Mesendoderm (in vitro differentiated cells): ENCODE data around the gene PGPEP1. TPM values are rescaled to one million over a fixed set of nuclear protein-coding genes. Genes with fewer than 3 reads are reported as not detected.

Experiments
- DNase-seq: peaks from one replicate; pipeline ENCODE4 v3.0.0; 2013
- H2AK5ac ChIP-seq: 2 replicates; pipeline ENCODE4 v1.6.1; 2013; ENCODE audit warnings: low read length, inconsistent platforms
- H2BK120ac ChIP-seq: 2 replicates; pipeline ENCODE4 v1.6.1; 2013; ENCODE audit warnings: low read depth, mild to moderate bottlenecking, low read length, moderate library complexity, mixed read lengths
- H2BK15ac ChIP-seq: replicated peaks from 2 replicates; pipeline ENCODE4 v1.6.1; 2013; ENCODE audit warnings: low read depth, mild to moderate bottlenecking, moderate library complexity
- H2BK5ac ChIP-seq: 2 replicates; pipeline ENCODE4 v1.6.1; 2013; ENCODE audit warnings: low read length, inconsistent platforms
- H3K18ac ChIP-seq: 2 replicates; pipeline ENCODE4 v1.6.1; 2013; ENCODE audit warnings: mild to moderate bottlenecking, low read length, mixed read lengths
- H3K23ac ChIP-seq: one replicate; pipeline ENCODE4 v1.6.1; 2013; ENCODE audit warnings: low read length
- H3K27ac ChIP-seq: 2 replicates; pipeline ENCODE4 v1.5.1; 2013; ENCODE audit warnings: low read depth, mild to moderate bottlenecking, inconsistent platforms, low read length, moderate library complexity
- H3K27me3 ChIP-seq: 2 replicates; pipeline ENCODE4 v1.6.1; 2013; ENCODE audit warnings: low read length, control low read depth, mild to moderate bottlenecking, inconsistent platforms; ENCODE audit not compliant: insufficient read depth, poor library complexity
- H3K36me3 ChIP-seq: 2 replicates; pipeline ENCODE4 v1.6.1; 2013; ENCODE audit warnings: low read length, inconsistent platforms; ENCODE audit not compliant: control insufficient read depth, insufficient read depth
- H3K4ac ChIP-seq: one replicate; pipeline ENCODE4 v1.6.1; 2013; ENCODE audit warnings: low read depth, mild to moderate bottlenecking, low read length, moderate library complexity
- H3K4me1 ChIP-seq: 2 replicates; pipeline ENCODE4 v1.6.1; 2013; ENCODE audit warnings: low read depth, low read length, inconsistent platforms; ENCODE audit not compliant: control insufficient read depth
- H3K4me2 ChIP-seq: 2 replicates; pipeline ENCODE4 v1.6.1; 2013; ENCODE audit warnings: low read length
- H3K4me3 ChIP-seq: 2 replicates; pipeline ENCODE4 v1.5.1; 2013; ENCODE audit warnings: mild to moderate bottlenecking, low read length
- H3K56ac ChIP-seq: one replicate; pipeline ENCODE4 v1.6.1; 2013; ENCODE audit warnings: low read length
- H3K79me1 ChIP-seq: 2 replicates; pipeline ENCODE4 v1.6.1; 2013; ENCODE audit warnings: low read length, inconsistent platforms
- H3K79me2 ChIP-seq: 2 replicates; pipeline ENCODE4 v1.6.1; 2013; ENCODE audit warnings: mild to moderate bottlenecking, low read length; ENCODE audit not compliant: control insufficient read depth, insufficient read depth
- H3K9ac ChIP-seq: 2 replicates; pipeline ENCODE4 v1.6.1; 2013; ENCODE audit warnings: low read length, inconsistent platforms
- H4K5ac ChIP-seq: one replicate; pipeline ENCODE4 v1.6.1; 2013; ENCODE audit warnings: low read length
- H4K8ac ChIP-seq: one replicate; pipeline ENCODE4 v1.6.1; 2013; ENCODE audit warnings: low read depth, mild to moderate bottlenecking, control low read depth, low read length, moderate library complexity
- WGBS: extraction: QIAGEN DNeasy Blood & Tissue Kit; methylation state at CpG from one replicate; pipeline ENCODE4 v1.1.7; 2013; ENCODE audit warnings: low lambda C conversion rate, missing lambda C conversion rate; ENCODE audit not compliant: insufficient coverage; ENCODE audit errors: extremely low coverage; 5-methylcytosine and 5-hydroxymethylcytosine counted together
- polyA plus RNA-seq, 2 experiments: library from polyadenylated mRNA; stranded (reverse); fragments of 200-250 nt; gene quantifications; one replicate each; pipeline ENCODE4 v1.2.3, GENCODE V29; 2013

Gene PGPEP1, protein sequence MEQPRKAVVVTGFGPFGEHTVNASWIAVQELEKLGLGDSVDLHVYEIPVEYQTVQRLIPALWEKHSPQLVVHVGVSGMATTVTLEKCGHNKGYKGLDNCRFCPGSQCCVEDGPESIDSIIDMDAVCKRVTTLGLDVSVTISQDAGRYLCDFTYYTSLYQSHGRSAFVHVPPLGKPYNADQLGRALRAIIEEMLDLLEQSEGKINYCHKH
- 20.5 TPM for polyA plus RNA-seq (2013, experiment 1 of 2)
- polyA plus RNA-seq (2013, experiment 2 of 2), result 23.0 TPM

DNA sequence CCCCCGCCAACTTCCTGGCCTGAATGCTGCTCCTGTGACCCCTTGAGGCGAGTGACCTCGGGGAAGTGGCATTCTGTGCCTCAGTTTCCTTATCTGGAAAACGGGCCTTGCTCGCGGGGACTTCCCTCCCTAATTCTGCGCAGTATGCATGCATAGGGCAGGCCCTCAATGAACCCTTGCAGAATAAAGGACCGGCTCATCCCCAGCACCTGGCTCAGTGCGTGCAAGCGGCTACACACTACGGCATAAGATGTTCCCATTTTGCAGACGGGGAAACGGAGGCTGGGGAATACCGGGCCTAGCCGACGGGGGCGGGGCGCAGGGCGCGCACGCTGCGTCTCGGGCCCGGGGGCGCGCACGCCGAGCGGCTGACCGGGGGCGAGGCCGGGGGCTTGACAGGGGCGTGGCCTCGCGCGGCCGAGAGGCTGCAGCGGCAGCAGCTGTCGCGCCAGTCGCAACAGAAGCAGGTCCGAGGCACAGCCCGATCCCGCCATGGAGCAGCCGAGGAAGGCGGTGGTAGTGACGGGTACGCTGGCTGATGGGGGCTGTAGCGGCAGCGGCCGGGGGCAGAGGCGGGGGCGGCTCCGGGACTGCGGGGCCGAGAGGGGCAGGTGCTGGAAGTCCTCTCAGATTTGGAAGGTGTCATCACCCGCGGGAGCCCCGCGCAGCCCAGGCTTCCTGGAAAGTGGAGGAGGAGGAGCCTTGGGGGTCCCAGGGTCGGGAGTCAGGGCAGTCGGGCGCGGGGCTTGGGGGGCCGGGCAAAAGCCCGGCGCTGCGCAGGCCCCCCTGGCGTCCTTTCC, at the start of gene PGPEP1:
Gene PGPEP1 (plus strand): TSS at position 409 of the 800 bp plus-strand sequence. CDS start 84 bp downstream, at position 493.
- Histone ChIP-seq H3K79me1 (peaks cover 2% of the 10 kb centered on the region), H2AK5ac (no peak within 1 kb of the TSS), H4K8ac (no peak within 1 kb of the TSS), H2BK120ac (no peak within 1 kb of the TSS), H3K4ac (no peak within 1 kb of the TSS), H3K27me3 (no peaks in the 10 kb centered on the region), H3K56ac (peak within 1 kb of the TSS; percentile 83), H2BK5ac (no peak within 1 kb of the TSS), H3K18ac (no peak within 1 kb of the TSS), H4K5ac (no peak within 1 kb of the TSS), H3K36me3 (no peaks in the 10 kb centered on the region), H3K4me1 (peaks cover 7% of the 10 kb centered on the region), H3K23ac (no peak within 1 kb of the TSS), H3K4me2 (peak within 1 kb of the TSS; percentile 97), H3K9ac (peak within 1 kb of the TSS; percentile 66), H3K4me3 (peak within 1 kb of the TSS; percentile 56), H3K27ac (peak within 1 kb of the TSS; percentile 43), H3K79me2 (no peaks in the 10 kb centered on the region), H2BK15ac (no peak within 1 kb of the TSS)
- peak; percentile 80 for DNase-seq
- WGBS, result no CpG with 5 or more reads among the region's 69 CpGs

DNA sequence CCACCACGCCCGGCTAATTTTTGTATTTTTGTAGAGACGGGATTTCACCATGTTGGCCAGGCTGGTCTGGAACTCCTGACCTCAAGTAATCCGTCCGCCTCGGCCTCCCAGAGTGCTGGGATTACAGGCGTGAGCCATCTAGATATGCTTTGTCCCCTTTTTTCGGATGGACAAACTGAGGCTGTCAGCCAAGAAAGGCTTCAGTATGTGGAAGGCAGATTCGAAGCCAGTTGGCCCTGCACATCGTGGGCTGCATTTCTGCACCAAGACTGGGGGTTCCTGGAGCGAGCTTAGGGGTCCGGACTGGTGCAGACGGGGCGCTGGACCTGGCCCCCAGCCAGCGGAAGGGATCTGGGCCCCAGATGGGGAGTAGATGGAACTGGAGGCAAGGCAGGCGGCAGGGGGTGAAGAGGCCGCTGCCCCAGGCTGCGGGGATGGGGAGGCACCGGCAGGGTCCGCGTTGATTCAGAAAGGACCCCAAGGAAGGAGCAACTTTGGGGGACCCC, 49.3 kb upstream of the PGPEP1 start:
- Histone ChIP-seq H3K9ac (peak overlapping the region; percentile 85), H3K36me3 (no peaks in the 10 kb centered on the region), H3K18ac (peak overlapping the region; percentile 19), H3K4me3 (no peak overlapping the region), H3K27me3 (no peaks in the 10 kb centered on the region), H3K23ac (peak overlapping the region; percentile 51), H2AK5ac (peak overlapping the region; percentile 91), H3K27ac (peak overlapping the region; percentile 99), H3K56ac (peak overlapping the region; percentile 81), H3K4me2 (peak overlapping the region; percentile 70), H4K5ac (peak overlapping the region; percentile 40), H2BK5ac (peak overlapping the region; percentile 98), H4K8ac (no peak overlapping the region), H3K79me2 (no peaks in the 10 kb centered on the region), H2BK120ac (peak overlapping the region; percentile 69), H2BK15ac (no peak overlapping the region), H3K4ac (peak overlapping the region; percentile 7), H3K4me1 (peaks cover 13% of the 10 kb centered on the region), H3K79me1 (no peaks in the 10 kb centered on the region)
- DNase-seq, result no peak
- WGBS, result no CpG with 5 or more reads among the region's 21 CpGs

DNA sequence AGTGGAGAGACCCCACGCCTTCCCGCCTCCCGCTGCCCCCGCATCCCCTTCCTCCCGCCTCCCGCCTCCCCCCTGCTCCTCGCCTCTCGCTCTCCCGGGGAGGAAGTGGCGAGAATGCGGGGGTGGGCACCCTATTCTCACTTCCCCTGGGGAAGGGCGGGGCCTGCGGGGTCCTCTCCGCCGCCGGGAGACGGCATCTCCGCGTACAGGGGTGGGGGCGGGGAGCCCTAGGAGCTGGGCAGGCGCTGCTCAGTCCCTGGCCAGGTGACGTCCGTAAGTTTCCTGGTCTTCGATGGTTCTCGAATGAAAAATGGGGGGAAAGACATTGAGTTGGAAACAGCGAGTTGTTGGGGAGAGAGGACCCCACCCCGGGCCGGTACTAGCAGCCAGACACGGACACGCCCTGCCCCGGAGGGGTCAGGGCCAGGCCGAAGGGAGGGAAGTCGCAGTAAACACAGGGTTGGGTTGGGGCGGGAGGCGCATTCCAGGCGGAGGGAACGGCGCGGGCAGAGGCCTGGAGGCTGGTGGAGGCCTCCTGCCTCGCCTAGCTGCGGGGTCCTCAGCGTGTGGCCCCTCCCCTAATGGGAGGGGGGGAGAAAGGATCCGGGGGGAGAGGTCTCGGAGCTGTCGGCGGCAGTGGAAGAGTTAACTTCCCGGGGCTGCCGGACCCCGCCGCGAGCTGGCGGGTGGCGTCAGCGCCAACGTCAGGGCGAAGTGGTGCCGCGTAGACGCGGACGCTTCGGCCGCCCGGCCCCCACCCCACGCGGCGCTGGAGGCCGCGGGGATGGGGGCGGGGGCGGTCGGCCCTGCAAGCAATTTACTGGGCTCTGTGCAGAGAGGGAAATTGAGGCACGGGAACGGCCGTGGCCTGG, 48.6 kb upstream of the PGPEP1 start:
- DNase-seq, result peak; percentile 94
- Histone ChIP-seq H3K4ac (peak overlapping the region; percentile 23), H3K4me1 (peaks cover 10% of the 10 kb centered on the region), H4K5ac (peak overlapping the region; percentile 40), H3K56ac (peak overlapping the region; percentile 81), H2BK120ac (peak overlapping the region; percentile 88), H3K4me3 (peak overlapping the region; percentile 47), H3K23ac (peak overlapping the region; percentile 81), H2AK5ac (no peak overlapping the region), H3K18ac (peak overlapping the region; percentile 19), H3K36me3 (no peaks in the 10 kb centered on the region), H3K27me3 (no peaks in the 10 kb centered on the region), H3K4me2 (peak overlapping the region; percentile 70), H3K79me2 (no peaks in the 10 kb centered on the region), H3K27ac (peak overlapping the region; percentile 99), H3K79me1 (no peaks in the 10 kb centered on the region), H4K8ac (peak overlapping the region; percentile 41), H2BK5ac (peak overlapping the region; percentile 98), H2BK15ac (peak overlapping the region; percentile 88), H3K9ac (peak overlapping the region; percentile 85)
- no CpG with 5 or more reads among the region's 75 CpGs for WGBS

DNA sequence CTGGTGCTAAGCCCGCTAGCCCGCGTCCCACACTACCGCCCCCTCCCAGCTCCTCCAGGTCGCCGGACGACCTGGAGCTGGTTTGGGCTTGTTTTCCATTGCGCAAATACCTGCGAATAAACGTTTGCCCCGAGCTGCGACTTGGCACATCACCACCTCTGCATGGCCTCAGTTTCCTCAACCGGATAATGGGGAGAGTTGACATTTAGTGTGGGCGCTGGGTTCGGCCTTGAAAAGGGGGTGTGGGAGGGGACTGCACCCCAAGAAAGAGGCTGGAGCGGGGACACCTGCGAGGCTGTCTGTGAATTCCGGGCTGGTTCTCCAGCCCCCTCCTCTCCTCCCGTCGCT, 48.0 kb upstream of the PGPEP1 start:
- peak overlapping the region; percentile 85 for H3K9ac ChIP-seq
- H3K56ac ChIP-seq, result peak overlapping the region; percentile 81
- peak overlapping the region; percentile 19 for H3K18ac ChIP-seq
- peak; percentile 94 for DNase-seq
- H4K5ac ChIP-seq, result no peak overlapping the region
- H3K4ac ChIP-seq, result peak overlapping the region; percentile 23
- H3K79me1 ChIP-seq, result no peaks in the 10 kb centered on the region
- H2AK5ac ChIP-seq, result no peak overlapping the region
- H2BK120ac ChIP-seq, result peak overlapping the region; percentile 88
- H3K4me2 ChIP-seq, result peak overlapping the region; percentile 70
- no peaks in the 10 kb centered on the region for H3K79me2 ChIP-seq
- peak overlapping the region; percentile 25 for H3K4me3 ChIP-seq
- no peak overlapping the region for H3K23ac ChIP-seq
- H3K27ac ChIP-seq, result peak overlapping the region; percentile 99
- H3K4me1 ChIP-seq, result peaks cover 10% of the 10 kb centered on the region
- H2BK5ac ChIP-seq, result peak overlapping the region; percentile 37
- WGBS, result no CpG with 5 or more reads among the region's 20 CpGs
- no peaks in the 10 kb centered on the region for H3K27me3 ChIP-seq
- peak overlapping the region; percentile 88 for H2BK15ac ChIP-seq
- H3K36me3 ChIP-seq, result no peaks in the 10 kb centered on the region
- H4K8ac ChIP-seq, result peak overlapping the region; percentile 41

DNA sequence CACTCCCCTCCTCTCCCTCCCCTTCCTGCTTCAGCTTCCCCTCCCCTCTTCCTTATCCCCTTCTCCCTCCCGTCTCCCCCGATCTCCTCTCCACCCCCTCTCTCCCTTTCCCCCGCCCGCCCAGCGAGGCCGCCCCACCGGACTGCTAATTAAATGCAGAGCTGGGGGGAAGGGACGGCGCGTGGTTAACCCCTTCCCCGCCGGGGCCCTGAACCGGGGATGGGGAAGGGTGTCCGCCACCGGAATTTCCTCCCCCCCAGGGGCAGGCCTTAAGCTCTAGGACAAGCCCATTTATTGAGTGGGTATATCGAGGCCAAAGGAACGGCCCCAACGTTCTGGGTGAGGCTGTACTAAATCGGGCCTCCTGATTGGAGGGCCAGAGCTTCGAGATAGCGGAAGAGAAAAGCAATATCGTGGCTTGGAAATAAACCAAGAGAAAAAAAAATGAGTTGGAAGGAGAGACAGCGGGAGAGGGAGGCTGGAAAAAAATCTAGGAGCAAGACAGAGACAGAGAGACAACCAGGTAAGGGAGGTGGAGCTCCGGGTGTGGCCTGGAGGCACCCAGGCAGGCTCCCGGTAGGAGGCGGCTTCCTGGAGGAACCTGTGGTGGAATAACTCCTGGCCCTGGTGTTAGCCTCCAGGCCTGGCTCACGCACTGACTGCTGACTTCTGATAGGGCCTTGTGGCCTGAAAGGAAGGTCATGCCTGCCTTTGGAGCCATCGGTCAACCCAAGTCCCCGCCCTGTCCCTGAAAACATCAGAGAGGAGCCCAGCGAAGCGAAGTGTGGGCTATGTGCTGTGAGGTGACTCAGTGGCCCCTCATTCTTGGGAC, 47.4 kb upstream of the PGPEP1 start:
- Histone ChIP-seq H3K4ac (no peak overlapping the region), H3K56ac (peak overlapping the region; percentile 81), H3K4me3 (peak overlapping the region; percentile 25), H3K4me2 (peak overlapping the region; percentile 70), H2BK120ac (peak overlapping the region; percentile 52), H2BK5ac (peak overlapping the region; percentile 4), H3K23ac (no peak overlapping the region), H3K27me3 (no peaks in the 10 kb centered on the region), H4K5ac (no peak overlapping the region), H3K27ac (peak overlapping the region; percentile 99), H2AK5ac (no peak overlapping the region), H3K18ac (peak overlapping the region; percentile 42), H3K36me3 (no peaks in the 10 kb centered on the region), H2BK15ac (no peak overlapping the region), H3K79me1 (no peaks in the 10 kb centered on the region), H3K4me1 (peaks cover 9% of the 10 kb centered on the region), H3K79me2 (no peaks in the 10 kb centered on the region), H3K9ac (peak overlapping the region; percentile 85), H4K8ac (no peak overlapping the region)
- peak; percentile 98 for DNase-seq
- no CpG with 5 or more reads among the region's 31 CpGs for WGBS
